ENCODE results near the gene GOLGA7B.
A peak's percentile ranks its signal among the peaks of the same experiment; 100 is the strongest.

The GOLGA7B gene

GRCh38 chr10:97869091-97870042 lies 19.7 kb downstream of the GOLGA7B start:
- DNase-seq: peak; percentile 30 to 54

GRCh38 chr10:97870990-97871389 lies 21.3 kb downstream of the GOLGA7B start:
- no peak for DNase-seq

DNA sequence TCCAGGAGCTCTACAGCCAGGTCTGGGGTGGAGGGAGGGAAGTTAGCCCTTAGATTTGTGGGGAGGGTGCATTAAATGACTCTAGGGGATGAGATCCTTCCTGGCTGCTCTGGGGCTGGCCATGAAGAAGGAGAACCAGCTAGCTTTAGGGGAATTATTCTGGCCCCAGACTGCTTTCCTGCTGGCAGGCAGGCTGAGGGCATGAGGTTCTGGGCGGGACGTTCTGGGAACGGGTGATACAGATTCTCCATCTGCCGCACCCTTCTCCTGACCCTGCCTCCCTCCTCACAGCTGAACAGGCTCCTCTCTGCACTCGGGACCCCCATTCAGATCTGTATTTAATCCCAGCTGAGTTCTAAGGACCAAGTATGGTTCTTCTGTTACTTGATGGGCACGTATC lies 23.9 kb downstream of the GOLGA7B start:
- no peak for DNase-seq

- no peak for DNase-seq
Observed at GRCh38 chr10:97874332-97874731, 24.7 kb downstream of the GOLGA7B start.

DNA sequence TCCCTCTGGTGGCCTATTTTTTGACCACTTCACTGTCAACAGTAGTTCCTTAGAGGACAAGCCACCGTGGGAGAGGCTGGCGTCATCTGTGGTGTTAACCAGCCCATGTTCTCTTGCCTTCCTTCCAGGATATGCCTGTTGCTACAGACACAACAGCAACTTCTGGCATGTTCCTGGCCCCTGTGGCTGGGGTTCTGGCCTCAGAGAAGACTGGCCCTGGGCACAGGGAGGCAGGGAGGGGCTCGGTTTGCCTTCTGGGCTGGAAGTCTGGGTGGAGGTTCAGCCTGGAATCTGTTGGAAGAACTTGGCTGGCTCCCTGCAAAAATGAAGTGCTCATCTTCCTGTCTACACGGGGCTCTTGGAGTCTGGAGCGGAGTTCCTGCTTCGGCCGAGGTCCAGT lies 25.7 kb downstream of the GOLGA7B start:
- no peak for DNase-seq

- DNase-seq: no peak
Observed at GRCh38 chr10:97876402-97876801, 26.8 kb downstream of the GOLGA7B start.

DNA sequence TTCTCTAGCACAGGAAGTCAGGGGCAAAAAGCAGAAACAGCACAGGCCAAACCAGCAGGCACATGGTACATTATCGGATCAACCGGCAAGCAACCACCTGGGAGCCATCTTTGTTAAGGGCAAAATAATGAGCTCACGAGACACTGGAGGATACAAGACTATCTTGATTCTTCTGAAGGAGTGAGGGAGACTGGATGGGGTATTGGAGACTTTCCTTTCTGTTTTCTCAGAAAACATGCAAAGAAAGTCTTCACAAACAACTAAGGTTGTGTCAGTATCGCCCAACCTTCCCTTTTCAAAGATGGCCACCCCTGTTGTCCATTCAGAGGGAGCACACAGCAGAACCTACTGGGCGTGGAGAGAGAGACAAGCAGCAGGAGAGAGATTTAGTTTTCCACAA lies 29.6 kb downstream of the GOLGA7B start:
- DNase-seq: no peak

DNA sequence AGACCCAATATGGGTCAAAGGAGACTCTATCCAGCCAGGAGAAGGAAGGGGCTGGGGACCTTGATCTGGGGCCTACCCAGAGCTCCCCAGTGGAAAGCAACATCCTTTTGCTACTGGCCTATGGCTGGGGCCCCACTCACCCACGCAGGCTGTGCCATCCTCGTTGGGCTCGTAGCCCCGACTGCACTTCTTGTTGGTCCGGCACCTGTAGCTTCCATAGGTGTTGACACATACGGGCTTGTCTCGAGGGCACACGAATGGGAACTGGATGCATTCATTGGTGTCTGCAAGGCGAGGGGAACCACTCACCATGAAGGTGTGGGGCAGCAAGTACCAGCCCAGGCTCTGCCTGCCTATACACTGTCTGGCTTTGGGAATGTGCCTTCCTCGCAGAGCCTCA lies 30.5 kb downstream of the GOLGA7B start:
- no peak for DNase-seq

GRCh38 chr10:97882142-97883091 lies 32.8 kb downstream of the GOLGA7B start:
- DNase-seq: no peak

- no peak for DNase-seq
Observed at GRCh38 chr10:97883092-97883485, 33.4 kb downstream of the GOLGA7B start.

DNA sequence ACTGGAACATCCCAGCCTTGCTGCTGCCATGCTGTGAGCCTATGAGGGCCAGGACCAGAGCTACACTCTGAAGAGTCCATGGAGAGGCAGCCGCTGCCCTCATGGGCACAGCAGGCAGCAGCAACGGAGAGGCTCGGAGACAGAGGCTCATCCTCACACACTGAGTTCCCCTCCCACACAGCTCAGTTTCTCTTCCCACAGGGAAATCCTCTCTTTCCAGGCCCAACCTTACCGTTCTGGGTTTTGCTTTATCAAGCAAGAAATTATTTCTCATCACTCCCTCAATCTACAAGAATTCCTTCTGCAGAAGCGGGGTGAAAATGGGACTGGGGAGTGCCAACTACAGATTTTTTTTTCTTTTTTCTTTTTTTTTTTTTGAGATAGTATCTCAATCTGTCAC lies 36.6 kb downstream of the GOLGA7B start:
- no peak for DNase-seq

- no peak for DNase-seq
Observed at GRCh38 chr10:97887399-97887798, 37.8 kb downstream of the GOLGA7B start.

GRCh38 chr10:97888134-97888533 lies 38.5 kb downstream of the GOLGA7B start:
- DNase-seq: no peak

- peak; percentile 6 to 50 for DNase-seq
Observed at GRCh38 chr10:97888641-97889262, 39.1 kb downstream of the GOLGA7B start.

DNA sequence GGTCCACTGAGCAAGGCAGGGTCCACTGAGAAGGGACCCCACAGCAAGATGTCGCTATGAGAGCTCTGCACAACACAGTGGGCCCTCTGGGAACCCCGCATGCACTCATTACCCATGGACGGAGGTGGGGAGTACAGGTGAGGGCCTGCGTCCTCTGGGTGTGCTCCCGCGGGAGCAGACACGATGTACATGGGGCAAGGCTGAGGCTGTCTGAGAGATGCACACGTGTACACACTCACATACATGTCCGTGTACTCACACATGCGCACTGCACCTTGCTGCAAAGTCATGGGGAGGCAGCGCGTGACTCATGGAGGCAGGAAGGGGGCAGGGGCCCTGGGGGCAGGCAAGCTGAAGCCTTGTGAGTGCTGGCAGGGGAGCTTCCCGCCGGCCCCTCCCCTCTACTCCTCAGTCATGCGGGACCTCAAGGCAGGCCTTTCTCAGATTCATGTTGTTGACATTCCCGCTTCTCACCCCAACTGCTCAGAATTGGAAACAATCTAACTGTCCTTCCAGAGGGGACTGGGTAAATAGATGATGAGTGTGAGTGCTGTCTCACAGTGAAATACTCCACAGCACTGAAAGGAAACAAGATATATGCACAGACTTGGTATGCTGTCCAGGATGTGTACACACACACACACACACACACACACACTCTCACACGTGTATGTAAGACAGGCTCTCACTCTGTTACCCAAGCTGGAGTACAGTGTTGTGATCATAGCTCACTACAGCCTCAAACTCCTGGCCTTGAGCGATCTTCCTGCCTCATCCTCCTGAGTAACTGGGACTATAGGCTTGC lies 40.0 kb downstream of the GOLGA7B start:
- DNase-seq: peak; percentile 65 to 81

DNA sequence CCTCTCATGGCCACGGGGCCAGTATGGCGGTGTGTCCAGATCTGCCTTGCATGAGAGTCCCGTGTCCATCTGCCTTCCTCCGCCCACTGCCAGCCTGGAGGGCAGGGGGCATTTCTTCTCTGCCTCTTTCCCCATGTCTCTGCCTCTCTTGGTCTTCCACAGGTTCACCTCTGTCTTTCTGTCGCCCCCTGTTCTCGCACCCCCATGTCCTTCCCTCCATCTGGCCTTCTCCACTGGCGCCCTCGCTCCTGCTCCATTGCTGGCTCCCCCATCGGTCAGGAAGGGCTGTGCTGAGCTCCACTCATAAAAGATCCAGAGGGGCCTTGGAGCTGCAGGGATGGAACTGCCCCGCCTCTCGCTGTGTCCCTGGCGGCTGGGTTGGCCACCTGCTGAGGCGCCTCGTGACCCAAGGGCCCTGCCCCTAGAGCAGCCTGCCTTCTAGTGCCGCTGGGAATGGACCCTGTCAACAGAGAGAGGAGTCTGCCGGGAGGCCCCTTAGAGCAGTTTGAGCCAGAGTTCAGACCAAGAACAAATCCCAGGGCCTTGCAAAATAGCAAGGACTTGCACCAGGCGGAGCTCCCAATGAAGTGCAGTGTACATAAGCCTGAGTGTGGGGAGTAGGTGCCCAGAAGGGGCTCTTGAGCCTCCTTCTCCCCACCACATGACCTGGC lies 42.0 kb downstream of the GOLGA7B start:
- DNase-seq: peak; percentile 14 to 31

- no peak for DNase-seq
Observed at GRCh38 chr10:97892506-97892905, 42.9 kb downstream of the GOLGA7B start.

GRCh38 chr10:97892939-97893338 lies 43.3 kb downstream of the GOLGA7B start:
- DNase-seq: no peak

DNA sequence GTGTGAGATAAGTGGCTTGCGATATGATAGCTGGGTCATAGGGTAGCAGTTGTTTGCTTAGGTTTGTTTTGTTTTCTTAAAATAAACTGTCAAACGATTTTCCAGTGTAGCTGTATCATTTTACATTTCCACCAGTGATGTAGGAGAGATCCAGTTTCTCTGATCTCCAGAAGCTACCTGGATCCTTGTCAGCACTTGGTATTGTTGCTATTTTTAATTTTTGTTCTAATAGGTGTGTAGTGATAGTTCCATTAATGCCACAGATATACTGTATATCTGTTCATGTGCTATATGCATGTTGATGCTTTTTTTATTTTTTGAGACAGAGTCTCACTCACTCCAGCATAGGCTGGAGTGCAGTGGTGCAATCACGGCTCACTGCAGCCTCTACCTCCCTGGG lies 44.4 kb downstream of the GOLGA7B start:
- no peak for DNase-seq

GRCh38 chr10:97895084-97895483 lies 45.4 kb downstream of the GOLGA7B start:
- DNase-seq: no peak

- DNase-seq: no peak
Observed at GRCh38 chr10:97895915-97896314, 46.3 kb downstream of the GOLGA7B start.

Data from NCI-H187 (cell line).